GM12874 (cell line): ENCODE data around the gene CTRB2.

Source experiments
- TF ChIP-seq, protein P1 (sequence below): IDR thresholded peaks from 2 replicates; pipeline ENCODE4 v1.5.1; 2011; ENCODE audit warnings: low read depth, mild to moderate bottlenecking, control low read depth, low read length, moderate library complexity; ENCODE audit not compliant: insufficient read depth

The CTRB2 gene

DNA sequence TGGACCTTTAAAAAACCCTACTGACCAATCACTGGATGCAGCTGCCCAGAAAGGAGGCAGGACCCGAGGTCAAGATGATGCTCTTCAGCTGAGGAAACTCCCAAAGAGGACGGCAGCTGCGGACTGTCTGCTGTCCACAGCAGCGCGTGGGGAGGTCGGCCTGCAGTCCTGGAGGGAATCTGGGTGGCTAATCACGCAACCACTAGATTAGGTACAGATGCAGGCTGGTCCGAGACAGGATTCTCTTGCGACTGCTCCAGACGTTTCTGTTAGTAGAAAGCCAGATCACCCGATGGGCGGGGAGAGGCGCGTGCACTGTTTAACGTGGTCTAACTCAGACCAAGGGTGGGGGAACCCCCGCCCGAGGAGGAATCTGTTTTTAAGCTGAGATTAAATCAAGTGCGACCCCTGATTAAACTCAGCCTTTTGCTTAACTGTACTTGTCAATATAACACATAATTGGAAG lies 8.8 kb downstream of the CTRB2 start:
- TF ChIP-seq, protein P1, sequence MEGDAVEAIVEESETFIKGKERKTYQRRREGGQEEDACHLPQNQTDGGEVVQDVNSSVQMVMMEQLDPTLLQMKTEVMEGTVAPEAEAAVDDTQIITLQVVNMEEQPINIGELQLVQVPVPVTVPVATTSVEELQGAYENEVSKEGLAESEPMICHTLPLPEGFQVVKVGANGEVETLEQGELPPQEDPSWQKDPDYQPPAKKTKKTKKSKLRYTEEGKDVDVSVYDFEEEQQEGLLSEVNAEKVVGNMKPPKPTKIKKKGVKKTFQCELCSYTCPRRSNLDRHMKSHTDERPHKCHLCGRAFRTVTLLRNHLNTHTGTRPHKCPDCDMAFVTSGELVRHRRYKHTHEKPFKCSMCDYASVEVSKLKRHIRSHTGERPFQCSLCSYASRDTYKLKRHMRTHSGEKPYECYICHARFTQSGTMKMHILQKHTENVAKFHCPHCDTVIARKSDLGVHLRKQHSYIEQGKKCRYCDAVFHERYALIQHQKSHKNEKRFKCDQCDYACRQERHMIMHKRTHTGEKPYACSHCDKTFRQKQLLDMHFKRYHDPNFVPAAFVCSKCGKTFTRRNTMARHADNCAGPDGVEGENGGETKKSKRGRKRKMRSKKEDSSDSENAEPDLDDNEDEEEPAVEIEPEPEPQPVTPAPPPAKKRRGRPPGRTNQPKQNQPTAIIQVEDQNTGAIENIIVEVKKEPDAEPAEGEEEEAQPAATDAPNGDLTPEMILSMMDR = no peak

DNA sequence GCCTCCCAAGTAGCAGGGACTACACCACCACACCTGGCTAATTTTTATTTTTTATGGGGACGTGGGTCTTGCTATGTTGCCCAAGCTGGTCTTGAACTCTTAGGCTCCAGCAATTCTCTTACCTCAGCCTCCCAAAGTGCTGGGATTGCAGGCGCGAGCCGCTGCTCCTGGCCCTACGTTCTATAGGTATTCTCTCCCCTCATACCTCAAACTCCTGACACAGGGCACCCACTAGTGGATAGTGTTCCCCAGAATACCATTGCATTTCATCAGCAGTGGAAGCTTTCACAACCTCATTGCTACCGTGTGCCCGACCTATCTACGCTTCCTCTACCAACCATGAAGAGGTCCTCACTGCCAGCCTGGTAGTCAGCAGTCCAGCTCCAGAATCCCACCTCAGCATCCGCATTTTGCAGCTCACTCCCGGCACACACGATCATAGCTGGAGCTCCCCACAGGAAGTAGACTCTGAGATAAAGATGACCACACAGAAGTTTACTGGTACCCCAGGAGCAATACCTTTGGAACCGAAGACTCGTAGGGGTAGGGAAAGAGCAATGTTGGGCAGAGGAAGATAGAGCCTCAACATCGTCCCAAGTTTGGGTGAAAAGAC lies 9.3 kb downstream of the CTRB2 start:
- TF ChIP-seq, protein P1 = no peak

DNA sequence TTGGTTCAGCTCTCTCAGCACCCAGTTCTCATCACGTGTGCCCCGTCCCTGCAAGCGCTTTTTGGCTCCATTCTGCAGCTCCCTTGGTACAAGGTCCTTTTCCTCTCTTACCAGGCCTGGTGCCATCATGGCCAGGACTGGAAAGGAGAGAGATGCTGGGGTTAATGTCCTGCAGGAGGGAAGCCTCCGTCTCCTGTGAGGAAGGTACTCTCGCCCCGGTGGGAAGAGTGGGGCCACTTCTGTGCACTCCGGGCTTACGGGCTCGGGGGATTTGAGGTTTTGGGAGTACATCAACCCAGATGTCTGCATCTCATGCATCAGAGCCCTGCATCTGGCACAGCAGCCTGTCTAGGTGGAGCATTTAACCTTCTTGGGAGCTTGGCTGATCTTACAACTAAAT lies 10.1 kb downstream of the CTRB2 start:
- TF ChIP-seq, protein P1 = no peak

DNA sequence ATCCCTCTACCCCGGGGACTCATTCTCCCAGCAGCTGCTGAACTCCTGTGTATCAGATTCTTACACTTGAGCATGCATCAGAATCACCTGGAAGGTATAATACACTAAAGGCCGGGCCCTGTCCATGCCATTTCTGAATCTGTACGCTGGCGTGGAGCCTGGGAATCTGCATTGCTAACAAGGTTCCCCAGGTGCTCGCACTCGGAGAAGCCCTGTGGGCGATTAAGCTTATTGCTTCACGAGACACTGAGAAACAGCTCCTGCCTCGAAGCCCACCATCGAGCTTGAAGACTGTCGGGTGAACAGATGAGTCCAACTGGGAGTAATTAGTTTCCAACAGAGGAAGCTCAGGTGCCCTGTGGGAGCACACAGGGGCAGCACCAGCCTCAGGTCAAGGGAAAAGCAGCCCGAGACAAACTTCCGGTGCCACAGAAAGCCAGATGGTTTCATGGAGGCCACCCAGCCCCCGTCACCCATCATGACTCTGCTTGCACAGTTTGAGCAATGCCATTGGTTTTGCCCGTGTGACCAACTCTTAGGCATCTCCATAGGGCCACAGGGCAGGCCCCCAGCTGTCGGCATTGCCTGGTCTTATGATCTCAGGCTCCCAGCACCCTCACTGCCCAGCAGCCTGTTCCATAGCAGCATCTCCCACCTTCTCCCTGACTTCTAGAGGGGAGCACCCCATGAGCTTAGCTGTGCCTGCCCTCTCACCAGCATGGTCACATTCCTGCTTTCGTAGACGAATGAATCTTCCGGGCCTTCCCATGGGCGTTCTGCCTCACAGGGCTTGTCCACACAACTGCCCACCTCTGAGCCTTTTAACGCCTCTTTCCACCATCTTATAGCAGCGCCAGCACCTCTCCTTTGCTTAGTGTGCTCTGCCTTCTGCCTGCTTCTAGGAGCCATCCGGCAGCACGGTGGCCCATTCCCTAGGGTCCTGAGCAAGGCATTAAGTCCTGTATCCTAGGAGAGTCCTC lies 10.9 kb downstream of the CTRB2 start:
- TF ChIP-seq, protein P1 = no peak

DNA sequence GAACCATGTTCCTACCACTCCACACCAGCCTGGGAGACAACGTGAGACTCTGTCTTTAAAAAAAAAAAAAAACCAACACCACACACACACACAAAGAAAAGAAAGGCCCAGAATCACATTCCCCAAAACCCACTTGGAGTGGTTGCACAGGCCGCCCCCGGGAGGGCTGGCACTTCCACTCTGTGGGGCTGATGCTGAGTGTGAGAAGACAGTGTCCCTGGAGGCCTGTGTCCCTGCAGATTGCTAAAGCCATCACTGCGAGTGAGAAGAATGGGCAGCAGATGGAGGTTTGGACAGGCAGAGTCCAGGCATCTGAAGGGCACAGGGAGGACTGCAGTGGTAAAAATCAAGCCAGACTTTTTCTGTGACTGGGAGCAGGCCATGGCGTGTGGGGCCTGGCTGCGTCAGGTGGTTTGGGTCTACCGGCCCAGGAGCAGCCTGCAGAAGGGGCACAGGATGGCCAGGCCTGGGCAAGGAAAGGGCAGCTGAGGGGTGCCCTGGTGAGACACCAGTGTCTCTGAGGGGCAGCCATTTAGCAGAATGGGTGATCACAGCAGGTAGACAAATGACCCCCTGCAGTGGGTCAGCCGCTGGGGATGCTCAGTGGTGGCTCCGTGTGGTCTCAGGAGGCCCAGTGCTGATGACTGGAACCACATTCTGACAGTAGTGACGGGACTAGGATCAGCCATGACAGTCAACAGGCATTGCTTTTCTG lies 13.1 kb downstream of the CTRB2 start:
- TF ChIP-seq, protein P1 = no peak

DNA sequence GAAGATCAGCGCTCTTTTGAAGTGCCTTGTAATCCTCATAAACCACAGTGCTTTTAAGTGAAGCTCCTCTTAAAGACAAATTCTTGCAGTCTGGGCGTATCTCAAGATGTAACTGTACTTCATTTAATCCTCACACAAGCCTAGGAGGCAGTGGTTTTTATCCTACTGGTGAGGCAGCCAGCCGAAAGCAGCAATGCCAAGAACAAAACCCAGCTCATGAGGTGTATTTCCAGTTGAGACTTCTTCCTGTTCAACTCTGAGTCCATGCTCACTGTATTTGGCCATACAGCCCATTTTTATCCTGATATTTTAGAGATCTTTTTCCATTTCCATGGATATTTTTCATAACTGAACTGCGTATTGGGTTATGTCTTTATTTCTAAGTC lies 13.7 kb downstream of the CTRB2 start:
- TF ChIP-seq, protein P1 = no peak
